HG03103 (cell line): ENCODE data around the gene BAIAP2L1.

ENCODE experiments used
- ATAC-seq: cut with Tn5 transposase; IDR thresholded peaks from one replicate; pipeline ENCODE4 v1.9.1; 2021; ENCODE audit warnings: low read depth; ENCODE audit not compliant: unreplicated experiment

Gene BAIAP2L1

GRCh38 chr7:98297626-98298286 lies 103.1 kb downstream of the BAIAP2L1 start:
- no peak for ATAC-seq

DNA sequence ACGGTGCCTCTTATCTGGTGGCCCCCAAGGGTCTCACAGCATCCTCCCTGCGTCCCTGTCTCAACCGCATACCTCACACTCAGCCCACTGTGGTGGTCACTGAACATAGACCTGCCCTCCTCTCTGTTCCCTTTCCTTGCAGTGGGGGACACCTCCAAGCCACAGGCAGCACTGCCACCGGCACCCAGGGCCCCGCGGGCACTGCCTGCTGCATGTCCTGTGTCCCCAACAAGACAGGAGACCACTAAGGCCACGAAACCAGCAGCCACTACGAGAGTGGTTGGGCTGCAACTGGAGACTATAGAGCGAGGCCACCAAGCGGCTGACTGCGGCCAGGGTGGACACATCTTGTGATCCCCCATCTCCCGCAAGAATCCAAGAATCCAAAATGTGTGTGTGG lies 104.1 kb downstream of the BAIAP2L1 start:
- ATAC-seq: no peak

GRCh38 chr7:98295467-98296192 lies 105.3 kb downstream of the BAIAP2L1 start:
- no peak for ATAC-seq

- ATAC-seq: no peak
Observed at GRCh38 chr7:98294798-98295382, 106.0 kb downstream of the BAIAP2L1 start.

DNA sequence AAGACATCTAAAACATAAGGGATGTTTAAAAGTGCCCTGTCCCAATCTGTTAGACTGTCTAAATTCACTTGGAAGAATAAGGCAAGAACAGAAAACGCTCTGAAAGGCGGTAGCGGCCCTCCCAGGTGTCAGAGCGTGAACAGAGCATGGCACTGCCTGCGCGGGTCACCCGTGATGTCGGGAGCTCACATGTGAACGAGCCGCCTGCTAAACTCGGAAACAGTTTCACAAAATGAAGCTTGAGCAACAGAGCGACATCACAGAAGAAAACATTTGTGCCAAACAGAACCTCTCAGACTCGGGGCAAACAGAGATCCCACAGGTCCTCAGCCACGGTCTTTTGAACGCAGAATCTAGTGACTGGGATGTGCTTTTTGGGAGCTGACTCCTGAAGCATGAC lies 106.6 kb downstream of the BAIAP2L1 start:
- no peak for ATAC-seq

GRCh38 chr7:98293746-98294145 lies 107.1 kb downstream of the BAIAP2L1 start:
- ATAC-seq: no peak

GRCh38 chr7:98293265-98293664 lies 107.6 kb downstream of the BAIAP2L1 start:
- no peak for ATAC-seq

- ATAC-seq: no peak
Observed at GRCh38 chr7:98291717-98292116, 109.2 kb downstream of the BAIAP2L1 start.

- ATAC-seq: no peak
Observed at GRCh38 chr7:98289333-98289875, 111.5 kb downstream of the BAIAP2L1 start.

DNA sequence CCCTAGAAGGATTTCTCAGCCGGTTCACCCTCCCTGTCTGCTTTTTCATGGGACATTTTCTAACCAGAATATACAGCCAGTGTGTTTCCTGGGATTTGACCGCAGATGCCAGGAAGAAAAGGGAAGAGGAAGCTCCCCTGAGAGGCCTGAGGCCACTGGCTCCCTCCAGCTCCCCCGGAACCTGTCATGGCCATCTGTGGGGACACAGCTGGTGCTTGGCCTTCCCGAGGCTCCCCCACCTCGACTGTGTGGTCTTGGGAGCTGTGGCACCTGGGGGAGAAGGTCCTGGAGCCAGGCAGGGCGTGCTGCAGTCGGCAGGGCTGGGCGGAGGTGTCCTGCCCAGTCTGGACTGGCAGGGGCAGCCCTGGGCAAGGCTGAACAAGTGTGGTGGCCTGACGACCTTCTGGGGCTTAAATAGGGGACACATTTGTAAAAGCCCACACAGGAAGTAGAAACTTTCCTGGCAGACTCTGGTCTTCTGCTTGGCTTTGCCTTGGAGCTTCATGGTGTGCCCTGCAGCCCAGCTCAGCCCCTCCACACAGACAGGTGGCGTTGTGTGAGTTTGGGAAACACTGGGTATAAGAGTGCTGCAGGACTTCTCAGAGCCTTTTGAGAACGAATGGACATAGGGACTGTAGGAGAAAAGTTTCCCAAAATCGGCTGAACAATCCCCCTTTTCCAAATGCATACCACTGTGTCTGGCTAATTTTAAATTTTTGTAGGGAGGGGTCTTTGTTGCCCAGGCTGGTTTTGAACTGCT lies 112.6 kb downstream of the BAIAP2L1 start:
- ATAC-seq: no peak

GRCh38 chr7:98287486-98287959 lies 113.4 kb downstream of the BAIAP2L1 start:
- ATAC-seq: no peak

GRCh38 chr7:98286701-98287485 lies 114.0 kb downstream of the BAIAP2L1 start:
- no peak for ATAC-seq

DNA sequence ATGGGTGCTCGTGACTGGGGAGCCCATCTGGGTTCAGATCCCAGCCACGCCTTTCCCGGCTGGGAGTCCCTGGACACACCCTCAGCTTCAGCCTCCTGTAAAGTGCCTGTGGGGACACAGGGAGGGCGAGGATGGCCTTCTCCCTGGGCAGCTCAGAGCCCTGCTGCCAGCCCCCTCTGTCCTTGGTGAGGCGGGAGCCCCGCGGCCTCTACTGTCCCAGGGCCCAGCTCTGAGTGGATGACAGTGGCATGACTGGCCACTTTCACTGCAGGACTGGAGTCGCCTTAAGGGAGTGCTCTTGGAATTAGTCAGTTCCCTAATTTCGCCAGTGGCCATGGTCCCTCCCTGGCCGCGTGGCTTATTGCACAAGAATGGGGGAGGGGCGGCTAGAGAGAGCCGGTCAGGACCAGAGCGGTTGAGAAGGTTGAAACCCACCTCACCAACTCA lies 114.8 kb downstream of the BAIAP2L1 start:
- ATAC-seq: no peak

- no peak for ATAC-seq
Observed at GRCh38 chr7:98285157-98286092, 115.5 kb downstream of the BAIAP2L1 start.

DNA sequence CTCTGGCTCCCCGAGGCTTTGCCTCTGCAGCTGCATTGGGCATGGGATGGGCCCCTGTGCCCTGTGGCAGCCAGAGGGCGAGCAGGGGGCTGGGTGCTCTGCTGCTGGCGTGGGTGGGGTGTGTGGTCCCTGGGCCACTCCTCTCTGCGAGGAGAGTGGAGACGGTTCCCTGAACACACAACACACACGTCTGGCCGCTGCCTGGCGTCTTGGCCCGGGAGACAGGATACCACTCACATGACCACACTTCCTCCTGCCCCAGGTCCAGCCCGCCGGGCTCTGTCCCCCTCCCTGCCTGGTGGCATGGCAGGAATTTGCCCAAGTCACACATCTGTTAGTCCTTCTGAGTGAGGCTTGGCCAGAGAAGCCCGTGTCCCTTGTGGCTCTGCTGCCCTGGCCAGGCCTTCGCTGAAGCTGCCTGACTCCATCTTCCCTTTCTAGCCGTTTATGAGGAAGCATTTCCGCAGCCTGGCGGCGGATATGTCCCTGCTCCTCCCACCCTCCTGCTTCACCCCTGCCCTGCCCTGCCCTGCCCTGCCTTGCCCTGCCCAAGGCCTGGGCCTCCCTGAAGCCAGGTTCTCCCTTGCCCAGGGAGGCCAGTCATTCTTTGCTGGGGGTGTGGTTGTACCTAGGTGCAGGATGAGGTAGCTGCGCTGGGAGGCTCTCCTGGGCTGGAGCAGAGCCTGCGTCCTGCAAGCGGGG lies 116.4 kb downstream of the BAIAP2L1 start:
- ATAC-seq: no peak

DNA sequence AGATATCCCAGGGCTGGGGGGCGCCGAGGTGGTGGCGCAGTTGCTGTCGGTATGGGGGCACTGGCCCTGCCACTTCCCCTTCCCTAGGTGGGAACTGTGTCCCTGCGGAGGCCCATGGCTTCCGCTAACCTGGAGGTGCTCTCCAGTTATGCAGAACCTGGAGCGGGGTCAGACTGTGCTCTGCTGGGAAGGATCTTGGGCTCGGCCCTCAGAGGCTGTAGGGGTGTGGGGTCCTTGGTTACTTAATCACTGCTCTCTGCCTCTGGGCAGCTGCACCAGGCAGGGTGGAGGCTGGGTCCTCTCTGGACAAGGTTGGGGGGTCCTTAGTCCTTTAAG lies 117.0 kb downstream of the BAIAP2L1 start:
- ATAC-seq: no peak

DNA sequence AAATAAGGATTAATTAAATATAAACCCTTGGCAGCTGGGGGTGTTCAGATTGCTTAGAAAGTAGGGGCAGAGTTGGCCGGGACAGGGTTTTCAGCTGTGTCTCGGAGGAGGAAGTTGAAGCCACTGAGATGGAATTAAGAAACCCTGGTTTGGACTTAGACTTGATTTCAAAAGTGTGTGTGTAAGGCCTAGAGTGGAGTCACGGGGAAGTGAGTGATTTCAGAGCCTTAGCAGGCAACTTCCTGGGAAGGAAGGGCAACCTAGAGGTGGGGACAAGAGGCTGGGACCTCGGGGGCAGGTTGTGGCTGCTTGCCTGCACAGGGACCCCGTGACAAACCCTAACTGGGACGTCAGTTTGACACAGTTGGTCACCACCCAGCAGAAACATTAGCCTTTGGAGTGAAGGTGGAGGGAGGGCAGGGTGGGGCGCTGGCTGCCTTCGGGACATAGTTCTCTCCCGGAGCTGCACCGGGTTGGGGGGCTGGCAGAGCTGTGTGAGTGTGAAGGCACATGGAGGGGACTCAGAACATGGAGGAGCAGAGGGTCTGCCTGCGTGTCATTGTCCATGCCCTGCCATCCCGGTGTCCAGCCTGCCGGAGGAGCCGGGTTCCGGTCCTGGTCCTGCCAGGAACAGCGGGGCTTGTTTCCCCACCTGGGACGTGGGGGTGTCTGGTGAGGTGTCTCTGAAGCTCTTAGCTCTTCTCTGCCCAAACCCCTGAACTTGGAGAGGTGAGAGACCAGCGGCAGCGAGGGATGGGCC lies 117.6 kb downstream of the BAIAP2L1 start:
- no peak for ATAC-seq

DNA sequence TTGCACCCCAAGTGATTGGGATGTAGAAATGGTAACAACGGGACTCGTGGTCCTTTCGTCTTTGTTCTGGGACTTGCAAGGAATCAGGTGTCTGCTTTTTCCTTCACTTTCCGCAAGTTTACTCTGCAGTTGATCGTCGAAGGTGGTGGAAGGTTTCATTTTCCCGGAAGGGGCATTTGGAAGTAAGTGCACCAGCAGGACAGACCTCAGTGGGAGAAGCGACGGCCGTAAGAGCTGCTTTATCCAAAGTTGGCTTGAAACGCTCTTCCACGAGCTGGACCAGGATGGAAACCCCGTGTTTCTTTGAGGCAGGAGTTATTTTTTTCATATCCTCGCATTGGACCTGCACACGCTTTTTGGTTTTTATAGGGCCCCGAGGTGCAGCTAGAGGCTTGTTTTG lies 118.2 kb downstream of the BAIAP2L1 start:
- no peak for ATAC-seq
